Mesenchymal stem cell (in vitro differentiated cells and primary cell): ENCODE measurements around the gene NAALADL2.

ENCODE experiments used
- DNase-seq: peaks from one replicate; pipeline ENCODE4 v3.0.0-alpha.2; 2013
- H2AFZ ChIP-seq: one replicate; pipeline ENCODE4 v1.6.1; 2013; ENCODE audit warnings: low read depth, mild to moderate bottlenecking, control low read depth, inconsistent platforms, low read length, moderate library complexity
- H2AK5ac ChIP-seq: 2 replicates; pipeline ENCODE4 v1.6.1; 2013; ENCODE audit warnings: low read length, moderate library complexity, mild to moderate bottlenecking, inconsistent platforms; ENCODE audit not compliant: severe bottlenecking
- H2BK120ac ChIP-seq: one replicate; pipeline ENCODE4 v1.6.1; 2013; ENCODE audit warnings: low read depth, mild to moderate bottlenecking, inconsistent platforms, low read length, moderate library complexity
- H2BK12ac ChIP-seq, 2 experiments: one replicate each; pipeline ENCODE4 v1.6.1; 2013; ENCODE audit warnings: inconsistent platforms in 2 of 2, low read length in 2 of 2, mild to moderate bottlenecking in 2 of 2, moderate library complexity in 2 of 2, control low read depth in 1 of 2
- H2BK15ac ChIP-seq: one replicate; pipeline ENCODE4 v1.6.1; 2013; ENCODE audit warnings: mild to moderate bottlenecking, low read depth, inconsistent platforms; ENCODE audit not compliant: poor library complexity, severe bottlenecking
- H2BK5ac ChIP-seq: 2 replicates; pipeline ENCODE4 v1.6.1; 2013; ENCODE audit warnings: low read depth, mild to moderate bottlenecking, low read length, control low read depth, inconsistent platforms; ENCODE audit not compliant: poor library complexity, severe bottlenecking
- H3K14ac ChIP-seq, 2 experiments: one replicate each; pipeline ENCODE4 v1.6.1; 2013; ENCODE audit warnings: inconsistent platforms in 2 of 2, low read length in 2 of 2, control low read depth in 1 of 2, mild to moderate bottlenecking in 1 of 2, moderate library complexity in 1 of 2
- H3K18ac ChIP-seq, 2 experiments: one replicate each; pipeline ENCODE4 v1.6.1; 2013; ENCODE audit warnings: inconsistent platforms in 2 of 2, low read length in 2 of 2, control low read depth in 1 of 2, low read depth in 1 of 2, mild to moderate bottlenecking in 1 of 2
- H3K23ac ChIP-seq, 2 experiments: one replicate each; pipeline ENCODE4 v1.6.1; 2013; ENCODE audit warnings: inconsistent platforms in 2 of 2, low read length in 2 of 2, mild to moderate bottlenecking in 2 of 2, moderate library complexity in 2 of 2, control low read depth in 1 of 2
- H3K27ac ChIP-seq: 2 replicates; pipeline ENCODE4 v1.5.1; 2013; ENCODE audit warnings: mild to moderate bottlenecking, moderate library complexity, low read length, control low read depth, inconsistent platforms; ENCODE audit not compliant: poor library complexity, severe bottlenecking
- H3K27me3 ChIP-seq, 2 experiments: 2 replicates each; pipeline versions ENCODE4 v1.6.1 to v1.7.0; 2013; ENCODE audit warnings: low read length in 2 of 2, mild to moderate bottlenecking in 2 of 2, moderate library complexity in 2 of 2, control low read depth in 1 of 2, inconsistent platforms in 1 of 2; ENCODE audit not compliant: control insufficient read depth in 1 of 2, insufficient read depth in 1 of 2
- H3K36me3 ChIP-seq, 2 experiments: 2 replicates each; pipeline versions ENCODE4 v1.6.1 to v1.7.0; 2013; ENCODE audit warnings: low read length in 2 of 2, control low read depth in 1 of 2, inconsistent platforms in 1 of 2, low read depth in 1 of 2, mild to moderate bottlenecking in 1 of 2; ENCODE audit not compliant: insufficient read depth in 2 of 2, control insufficient read depth in 1 of 2
- H3K4ac ChIP-seq, 2 experiments: one replicate each; pipeline ENCODE4 v1.6.1; 2013; ENCODE audit warnings: inconsistent platforms in 2 of 2, low read length in 2 of 2, mild to moderate bottlenecking in 2 of 2, moderate library complexity in 2 of 2, control low read depth in 1 of 2, low read depth in 1 of 2
- H3K4me1 ChIP-seq: 2 replicates; pipeline ENCODE4 v1.6.1; 2013; ENCODE audit warnings: low read depth, low read length, control low read depth; ENCODE audit not compliant: control insufficient read depth, insufficient read depth
- H3K4me2 ChIP-seq: 2 replicates; pipeline ENCODE4 v1.6.1; 2013; ENCODE audit warnings: low read length, mild to moderate bottlenecking, inconsistent platforms; ENCODE audit not compliant: poor library complexity, severe bottlenecking
- H3K4me3 ChIP-seq, 2 experiments: 2 replicates each; pipeline versions ENCODE4 v1.5.1 to v1.7.0; 2013; ENCODE audit warnings: low read length in 2 of 2, mild to moderate bottlenecking in 2 of 2, control low read depth in 1 of 2, low read depth in 1 of 2; ENCODE audit not compliant: insufficient read depth in 1 of 2
- H3K79me1 ChIP-seq: replicated peaks from 2 replicates; pipeline ENCODE4 v1.6.1; 2013; ENCODE audit warnings: mild to moderate bottlenecking, control low read depth, low read length, inconsistent platforms; ENCODE audit not compliant: poor library complexity, severe bottlenecking
- H3K9ac ChIP-seq: 2 replicates; pipeline ENCODE4 v1.7.0; 2013; ENCODE audit warnings: mild to moderate bottlenecking, low read length, moderate library complexity
- H3K9me3 ChIP-seq: 2 replicates; pipeline ENCODE4 v1.7.0; 2013; ENCODE audit warnings: mild to moderate bottlenecking, low read length; ENCODE audit not compliant: control insufficient read depth
- H4K8ac ChIP-seq: one replicate; pipeline ENCODE4 v1.6.1; 2013; ENCODE audit warnings: inconsistent platforms, mild to moderate bottlenecking, low read length, moderate library complexity
- H4K91ac ChIP-seq: one replicate; pipeline ENCODE4 v1.6.1; 2013; ENCODE audit warnings: mild to moderate bottlenecking, low read length, inconsistent platforms
- WGBS: methylation state at CpG from one replicate; pipeline ENCODE4 v1.1.7; 2013; ENCODE audit warnings: mixed read lengths; 5-methylcytosine and 5-hydroxymethylcytosine counted together

NAALADL2 gene

GRCh38 chr3:175731543-175731942 is 872.4 kb downstream of the NAALADL2 start:
- Histone ChIP-seq H3K9me3 (peaks cover 3% of the 10 kb centered on the region), H3K27ac (no peak overlapping the region), H4K8ac (no peak overlapping the region), H3K9ac (no peak overlapping the region), H3K36me3 (no peaks in the 10 kb centered on the region), H3K4me2 (no peak overlapping the region), H2AK5ac (no peak overlapping the region), H4K91ac (no peak overlapping the region), H2BK120ac (no peak overlapping the region), H2BK12ac (no peak overlapping the region), H3K4me3 (no peak overlapping the region), H3K4me1 (no peaks in the 10 kb centered on the region), H3K79me1 (no peaks in the 10 kb centered on the region), H3K18ac (no peak overlapping the region), H2BK15ac (no peak overlapping the region), H3K23ac (no peak overlapping the region), H2BK5ac (no peak overlapping the region), H2AFZ (no peak overlapping the region), H3K14ac (no peak overlapping the region), H3K4ac (no peak overlapping the region), H3K27me3 (no peaks in the 10 kb centered on the region)
- DNase-seq, result no peak
- 71% methylated on average over 2 of the region's 3 CpGs for WGBS

DNA sequence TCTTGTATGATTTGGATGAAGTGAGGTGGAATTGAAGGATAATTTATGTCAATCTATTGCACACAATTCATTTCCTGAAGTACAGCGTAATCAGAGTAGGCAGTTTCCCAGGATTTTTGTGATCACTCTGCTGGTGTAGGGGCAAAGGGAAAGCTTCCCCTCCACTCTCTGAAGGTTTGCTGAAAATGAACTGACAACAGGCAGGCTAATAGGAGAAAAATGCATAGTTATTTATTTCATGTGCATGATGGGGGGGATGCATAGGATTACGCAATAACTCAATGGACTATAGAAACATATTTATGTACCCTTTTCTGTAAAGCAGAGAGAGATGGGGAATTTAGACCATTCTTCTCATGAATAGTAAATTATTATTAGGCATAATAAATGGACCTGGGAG is 872.9 kb downstream of the NAALADL2 start:
- Histone ChIP-seq H3K18ac (no peak overlapping the region), H3K4me3 (no peak overlapping the region), H3K4me2 (no peak overlapping the region), H2BK5ac (no peak overlapping the region), H3K14ac (no peak overlapping the region), H3K4ac (no peak overlapping the region), H2BK15ac (no peak overlapping the region), H3K9ac (no peak overlapping the region), H2AK5ac (no peak overlapping the region), H3K27ac (no peak overlapping the region), H4K8ac (no peak overlapping the region), H3K79me1 (no peaks in the 10 kb centered on the region), H3K27me3 (no peaks in the 10 kb centered on the region), H3K36me3 (no peaks in the 10 kb centered on the region), H3K9me3 (peaks cover 3% of the 10 kb centered on the region), H2BK120ac (no peak overlapping the region), H3K23ac (no peak overlapping the region), H3K4me1 (no peaks in the 10 kb centered on the region), H4K91ac (no peak overlapping the region), H2AFZ (no peak overlapping the region), H2BK12ac (no peak overlapping the region)
- 89% methylated on average over 1 of the region's 2 CpGs for WGBS
- DNase-seq, result no peak

DNA sequence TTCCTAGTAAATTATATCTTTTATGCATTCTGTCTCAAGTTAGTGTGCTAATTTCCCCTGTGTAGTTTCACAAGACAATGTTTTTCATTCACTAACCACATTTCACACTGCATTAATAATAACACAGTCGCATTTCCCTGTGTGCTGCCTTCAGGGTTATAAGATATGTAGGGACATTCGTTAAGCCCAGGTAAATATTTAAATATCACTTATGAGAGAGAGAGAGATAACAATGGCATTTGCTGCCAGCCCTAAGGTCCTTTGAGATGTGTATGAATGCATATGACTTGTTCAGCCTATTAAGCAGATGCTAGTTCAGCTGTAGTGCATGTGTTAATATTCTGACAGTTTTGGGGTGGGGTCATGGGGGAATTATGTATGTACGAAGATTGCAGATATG is 876.7 kb downstream of the NAALADL2 start:
- H2AK5ac ChIP-seq, result no peak overlapping the region
- H3K9ac ChIP-seq, result no peak overlapping the region
- H3K36me3 ChIP-seq, result no peaks in the 10 kb centered on the region
- no peak overlapping the region for H2BK15ac ChIP-seq
- H4K8ac ChIP-seq, result no peak overlapping the region
- H3K4me1 ChIP-seq, result no peaks in the 10 kb centered on the region
- H3K79me1 ChIP-seq, result no peaks in the 10 kb centered on the region
- H3K23ac ChIP-seq, result no peak overlapping the region
- H3K18ac ChIP-seq, result no peak overlapping the region
- no peak overlapping the region for H2BK12ac ChIP-seq
- peaks cover 3% of the 10 kb centered on the region for H3K9me3 ChIP-seq
- H3K4ac ChIP-seq, result no peak overlapping the region
- H4K91ac ChIP-seq, result no peak overlapping the region
- no peaks in the 10 kb centered on the region for H3K27me3 ChIP-seq
- no peak overlapping the region for H3K27ac ChIP-seq
- no peak overlapping the region for H3K4me3 ChIP-seq
- H3K14ac ChIP-seq, result no peak overlapping the region
- H2AFZ ChIP-seq, result no peak overlapping the region
- DNase-seq, result no peak
- no peak overlapping the region for H2BK5ac ChIP-seq
- no peak overlapping the region for H3K4me2 ChIP-seq
- WGBS, result 100% methylated on average over 2 of the region's 3 CpGs
- H2BK120ac ChIP-seq, result no peak overlapping the region

DNA sequence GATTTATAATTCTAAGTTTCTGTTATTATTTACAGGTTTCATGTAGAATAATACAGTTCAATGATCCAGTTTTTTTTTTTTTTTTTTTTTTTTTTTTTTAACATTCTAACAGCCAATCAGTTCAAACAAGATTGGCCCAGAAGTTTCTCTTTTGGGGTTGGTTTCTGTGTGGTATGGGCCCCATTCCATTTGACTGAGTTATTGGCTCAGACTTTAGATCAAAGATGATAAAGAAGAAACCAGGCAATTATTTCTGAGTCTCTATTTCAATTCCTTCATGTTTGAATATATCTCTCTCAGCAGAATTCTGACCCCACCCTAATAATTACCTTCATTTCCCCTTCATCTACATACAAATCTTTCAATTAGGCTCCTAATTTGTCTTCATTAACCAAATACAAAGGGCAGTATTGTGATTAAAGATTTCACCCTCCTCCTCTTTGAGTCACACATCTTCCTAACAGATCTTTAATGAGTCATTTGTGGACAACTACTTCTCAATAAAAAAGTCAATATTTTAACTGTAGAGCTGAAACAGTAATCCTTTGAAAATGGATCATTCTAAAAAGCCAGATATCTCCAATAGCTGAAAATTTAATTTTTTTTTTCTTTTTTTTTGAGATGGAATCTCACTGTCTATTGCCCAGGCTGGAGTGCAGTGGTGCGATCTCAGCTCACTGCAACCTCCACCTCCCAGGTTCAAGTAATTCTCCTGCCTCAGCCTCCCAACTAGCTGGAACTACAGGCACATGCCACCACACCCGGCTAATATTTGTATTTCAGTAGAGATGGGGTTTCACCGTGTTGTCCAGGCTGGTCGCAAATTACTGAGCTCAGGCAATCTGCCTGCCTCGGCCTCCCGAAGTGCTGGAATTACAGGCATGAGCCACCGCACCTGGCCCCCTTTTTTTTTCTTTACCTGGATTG is 878.8 kb downstream of the NAALADL2 start:
- Histone ChIP-seq H3K4me1 (no peaks in the 10 kb centered on the region), H3K9ac (no peak overlapping the region), H2BK12ac (no peak overlapping the region), H3K36me3 (no peaks in the 10 kb centered on the region), H3K23ac (no peak overlapping the region), H3K27me3 (no peaks in the 10 kb centered on the region), H2BK5ac (no peak overlapping the region), H4K8ac (no peak overlapping the region), H3K18ac (no peak overlapping the region), H3K27ac (no peak overlapping the region), H3K4ac (no peak overlapping the region), H2AK5ac (no peak overlapping the region), H3K4me3 (no peak overlapping the region), H3K14ac (no peak overlapping the region), H2AFZ (no peak overlapping the region), H2BK15ac (no peak overlapping the region), H4K91ac (no peak overlapping the region), H2BK120ac (no peak overlapping the region), H3K79me1 (no peaks in the 10 kb centered on the region), H3K4me2 (no peak overlapping the region), H3K9me3 (peaks cover 3% of the 10 kb centered on the region)
- 100% methylated on average over 6 of the region's 7 CpGs for WGBS
- peak; percentile 46 for DNase-seq
